Measurements from ENCODE around the gene LARGE1.

The LARGE1 gene

DNA sequence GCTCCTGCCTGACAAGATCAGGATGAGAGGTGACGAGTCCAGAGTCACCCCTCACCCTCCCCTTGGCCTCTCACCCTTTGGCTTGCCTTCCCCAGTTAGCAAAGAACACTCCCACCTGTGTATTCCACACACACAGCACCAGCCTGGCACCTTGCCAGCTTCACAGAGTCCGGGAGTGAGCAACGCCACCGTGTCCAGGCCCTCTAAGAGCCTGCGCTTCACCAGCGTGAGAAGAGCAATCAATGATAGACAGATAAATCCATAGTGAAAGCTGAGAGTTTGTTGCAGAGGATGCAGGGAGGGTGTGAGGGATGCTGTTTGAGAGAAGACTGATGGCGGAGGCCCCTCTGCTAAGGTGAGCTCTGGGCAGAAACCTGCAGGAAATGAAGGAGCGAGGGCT lies 404.5 kb downstream of the LARGE1 start:
- DNase-seq, result no peak

- no peak for DNase-seq
Observed at GRCh38 chr22:33513388-33514338, 406.6 kb downstream of the LARGE1 start.

DNA sequence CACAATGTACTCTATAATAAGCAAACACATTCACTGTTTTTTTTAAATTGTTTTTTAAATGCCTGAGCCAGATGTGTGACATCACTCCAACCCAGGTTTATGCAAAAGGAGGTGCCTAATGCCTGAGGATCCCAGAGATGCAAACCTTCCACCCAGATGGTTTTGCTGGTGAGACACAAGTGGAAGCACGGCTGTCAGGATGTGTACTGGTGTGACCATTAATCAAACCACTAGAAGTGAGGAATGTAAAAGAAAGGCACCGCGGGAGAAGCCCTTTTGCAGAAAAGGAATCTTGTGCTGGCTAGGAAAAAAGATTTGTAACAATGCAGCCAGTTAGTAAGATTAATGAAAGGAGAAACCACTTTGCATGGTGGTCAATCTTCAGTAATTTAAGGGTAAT lies 407.4 kb downstream of the LARGE1 start:
- DNase-seq, result no peak

GRCh38 chr22:33510429-33510904 lies 409.8 kb downstream of the LARGE1 start:
- no peak for DNase-seq

- no peak for DNase-seq
Observed at GRCh38 chr22:33504941-33505625, 415.2 kb downstream of the LARGE1 start.

GRCh38 chr22:33496112-33496511 lies 424.2 kb downstream of the LARGE1 start:
- DNase-seq, result no peak

- DNase-seq, result no peak
Observed at GRCh38 chr22:33493476-33494205, 426.6 kb downstream of the LARGE1 start.

GRCh38 chr22:33492210-33492651 lies 428.0 kb downstream of the LARGE1 start:
- DNase-seq, result no peak

DNA sequence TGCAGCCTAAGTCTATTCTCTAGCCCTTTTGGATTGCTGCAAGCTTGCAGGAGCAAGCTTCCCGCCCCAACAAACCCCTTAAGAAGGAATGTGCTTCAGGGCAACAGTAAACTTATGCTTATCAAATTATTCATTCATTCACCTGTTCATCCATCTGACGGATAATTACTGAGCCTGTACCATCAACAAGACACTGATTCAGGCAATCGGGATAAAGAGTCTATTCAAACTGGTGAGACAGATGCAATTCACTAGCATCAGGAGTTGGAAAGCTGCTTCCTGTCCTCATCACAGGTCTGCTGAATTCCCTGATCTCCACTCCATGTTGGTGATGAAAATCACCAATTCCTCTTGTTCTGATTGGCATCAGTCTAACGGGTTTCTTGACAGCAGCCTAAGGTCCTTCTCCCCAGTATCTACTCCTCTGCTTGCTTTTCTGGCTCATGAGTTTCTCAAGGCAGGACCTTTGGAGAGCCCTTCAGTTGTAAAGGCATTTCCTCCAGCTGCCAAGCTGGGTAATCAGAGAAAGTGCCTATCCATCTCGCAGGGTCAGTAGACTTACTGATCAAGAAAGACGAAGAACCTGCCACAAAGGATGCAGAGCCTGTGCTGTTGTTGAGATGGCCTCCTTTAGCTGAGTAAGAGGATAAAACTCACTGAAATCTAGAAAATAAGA lies 433.1 kb downstream of the LARGE1 start:
- DNase-seq, result no peak

DNA sequence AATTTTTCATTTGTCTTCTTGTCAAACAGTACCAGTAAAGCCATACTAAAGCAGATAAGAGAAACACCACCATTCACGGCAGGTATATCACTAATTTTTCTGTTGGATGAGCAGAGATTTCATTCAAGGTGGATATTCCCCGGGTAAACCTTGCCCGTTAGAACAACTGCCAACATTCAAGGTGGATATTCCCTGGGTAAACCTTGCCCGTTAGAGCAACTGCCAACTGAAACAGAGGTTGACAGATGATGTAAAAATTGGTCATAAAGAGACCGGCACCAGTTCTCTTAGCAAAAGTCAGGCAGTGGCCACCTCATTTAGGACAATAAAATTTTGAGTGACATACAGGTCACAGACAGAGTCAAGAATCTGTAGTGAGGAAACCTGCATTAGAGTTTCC lies 438.7 kb downstream of the LARGE1 start:
- DNase-seq, result no peak

GRCh38 chr22:33477120-33478111 lies 442.9 kb downstream of the LARGE1 start:
- no peak for DNase-seq

- DNase-seq, result no peak
Observed at GRCh38 chr22:33476716-33477115, 443.6 kb downstream of the LARGE1 start.

DNA sequence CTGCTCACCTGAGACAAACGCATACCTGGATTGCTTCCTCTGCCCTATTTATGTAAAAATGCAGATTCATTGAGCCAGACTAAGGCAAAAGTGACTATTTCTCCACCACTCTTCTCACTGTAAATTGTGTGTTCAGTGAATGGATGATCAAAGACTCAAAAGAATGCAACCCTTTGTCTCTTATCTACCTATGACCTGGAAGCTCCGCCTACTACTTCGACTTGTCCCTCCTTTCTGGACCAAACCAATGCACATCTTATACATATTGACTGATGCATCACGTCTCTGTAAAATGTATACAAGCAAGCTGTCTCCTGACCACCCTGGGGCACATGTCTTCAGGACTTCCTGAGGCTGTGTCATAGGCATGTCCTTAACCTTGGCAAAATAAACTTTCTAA lies 444.1 kb downstream of the LARGE1 start:
- DNase-seq, result no peak

DNA sequence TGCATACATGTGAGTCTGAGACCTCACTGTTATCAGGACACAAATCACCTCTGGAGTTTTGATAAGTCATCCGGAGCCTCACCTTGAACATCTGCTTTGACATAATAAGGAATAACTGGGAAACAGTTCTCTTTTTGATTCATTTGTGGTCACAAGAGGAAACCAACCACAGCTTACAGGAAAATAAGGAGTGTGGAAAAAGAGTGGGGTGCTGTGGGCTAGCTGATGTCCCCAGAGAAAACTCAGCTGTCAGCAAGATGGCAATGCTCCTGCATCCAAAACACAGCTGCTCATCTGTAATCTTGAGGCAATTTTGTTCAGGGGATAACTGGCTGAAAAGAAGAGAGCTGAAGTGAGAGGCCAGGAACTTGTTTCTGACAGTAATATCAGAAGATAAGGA lies 445.7 kb downstream of the LARGE1 start:
- DNase-seq, result no peak

DNA sequence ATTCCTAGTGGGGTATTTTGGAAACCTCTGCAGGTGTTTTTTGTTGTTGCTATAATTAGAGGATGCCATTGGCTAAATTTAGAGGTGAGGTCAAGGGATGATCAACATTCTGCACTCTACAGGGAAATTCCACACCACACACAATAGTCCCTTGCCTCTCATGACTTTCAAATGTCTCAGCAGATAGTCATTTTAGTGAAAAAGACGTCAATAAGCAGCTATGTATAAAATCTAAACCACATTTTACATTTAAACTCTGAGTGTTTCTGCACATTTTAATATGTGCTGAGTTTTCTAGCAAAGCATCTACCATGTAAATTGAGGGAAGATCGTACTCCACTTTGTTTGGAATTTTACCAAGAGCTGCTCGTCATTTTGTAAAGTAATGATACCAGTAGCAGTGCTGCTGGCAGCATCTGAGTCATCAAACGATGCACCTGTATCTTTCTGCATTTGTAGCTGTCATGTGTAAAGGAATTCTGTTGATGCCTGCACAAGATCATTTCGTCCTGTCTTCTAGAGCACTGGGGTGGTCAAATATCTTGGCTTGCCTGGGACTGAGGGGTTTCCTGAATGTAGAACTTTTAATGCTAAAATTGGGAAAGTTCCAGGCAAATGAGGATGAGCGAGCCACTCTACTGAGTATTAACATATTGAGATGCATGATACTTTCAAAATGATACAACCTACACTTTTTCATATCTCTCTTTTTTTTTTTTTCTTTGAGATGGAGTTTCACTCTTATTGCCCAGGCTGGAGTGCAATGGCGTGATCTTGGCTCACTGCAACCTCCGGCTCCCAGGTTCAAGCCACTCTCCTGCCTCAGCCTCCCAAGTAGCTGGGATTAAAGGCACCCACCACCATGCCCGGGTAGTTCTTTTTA lies 447.6 kb downstream of the LARGE1 start:
- no peak for DNase-seq

DNA sequence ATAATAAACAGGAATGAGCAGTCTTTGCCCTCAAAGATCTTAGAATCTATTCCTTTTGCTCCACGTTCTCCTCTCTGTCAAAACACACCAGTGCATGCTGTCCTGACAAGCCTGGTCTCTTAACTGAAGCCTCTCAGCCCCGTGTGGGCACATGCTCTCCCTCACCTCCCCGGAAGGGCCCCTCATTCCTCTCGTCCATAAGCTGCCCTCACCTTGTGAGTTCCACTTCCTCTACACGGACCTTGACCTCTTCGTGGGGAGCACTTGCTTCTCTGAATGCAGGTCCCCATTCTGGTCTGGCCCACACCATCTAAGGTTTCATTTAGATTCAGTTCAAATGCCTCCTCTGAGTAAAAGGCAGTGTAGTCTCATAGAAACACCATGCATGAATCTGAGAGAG lies 449.8 kb downstream of the LARGE1 start:
- no peak for DNase-seq

- DNase-seq, result no peak
Observed at GRCh38 chr22:33467620-33468095, 452.6 kb downstream of the LARGE1 start.

- no peak for DNase-seq
Observed at GRCh38 chr22:33467080-33467479, 453.2 kb downstream of the LARGE1 start.

DNA sequence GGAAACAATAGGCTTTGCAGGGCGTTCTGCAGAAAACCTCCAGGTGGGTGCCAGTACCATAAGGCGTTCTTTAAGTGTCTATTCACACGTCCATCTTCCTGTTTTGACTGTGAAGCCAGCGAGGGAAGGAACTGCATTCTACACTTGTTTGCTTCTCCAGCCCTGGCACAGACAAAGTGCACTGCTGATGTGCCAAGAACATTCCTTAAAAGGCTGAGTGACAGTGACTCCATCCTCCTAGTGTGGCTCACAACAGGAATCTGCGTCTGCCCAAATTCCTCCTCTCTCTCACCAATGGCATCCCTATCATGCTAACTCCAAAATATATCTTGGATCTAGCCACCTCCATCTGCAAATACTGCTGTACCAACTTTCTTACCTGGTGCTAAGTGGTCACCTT lies 454.7 kb downstream of the LARGE1 start:
- DNase-seq, result no peak

DNA sequence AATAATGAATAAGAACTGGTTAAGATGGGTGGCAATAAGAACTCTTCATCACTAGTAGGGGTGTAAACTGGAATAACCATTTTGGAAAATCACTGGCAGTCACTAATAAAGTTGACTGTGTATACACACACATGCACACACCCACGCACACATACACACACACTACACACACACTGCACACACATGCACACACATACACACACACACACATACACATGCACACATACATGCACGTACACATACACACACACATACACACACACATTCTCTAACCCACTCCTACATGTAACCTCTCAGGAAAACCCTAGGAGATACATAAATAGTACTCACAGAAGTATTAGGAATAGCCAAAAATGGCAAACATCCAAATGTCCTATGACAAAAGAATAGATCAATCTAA lies 455.6 kb downstream of the LARGE1 start:
- no peak for DNase-seq

Data from activated T-cell treated with anti-CD3 and anti-CD28 coated beads, Interleukin-2, amount 50 U/mL, for 48 hours (primary cell).